ENCODE data around the gene PKIB.

PKIB gene

DNA sequence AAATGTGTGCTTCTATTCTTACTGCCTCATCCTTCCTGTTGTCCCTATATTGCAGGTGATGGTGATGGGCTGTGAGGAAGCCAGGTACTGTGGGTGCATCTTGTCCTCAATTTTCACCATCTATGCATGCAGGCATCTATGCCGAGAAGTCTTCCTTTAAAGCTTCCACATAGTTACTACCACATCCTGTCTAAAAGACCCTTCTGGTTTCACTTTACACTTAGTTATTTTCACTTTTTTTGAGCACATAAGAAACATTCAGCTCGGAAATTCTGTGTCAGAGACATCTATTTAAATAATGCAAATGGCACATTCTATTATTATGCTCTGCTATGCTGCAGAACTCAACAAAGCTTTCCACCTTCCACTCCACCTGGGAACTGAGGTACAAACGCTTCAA lies 141.1 kb downstream of the PKIB start:
- DNase-seq = no peak

GRCh38 chr6:122752459-122752858 lies 142.3 kb downstream of the PKIB start:
- DNase-seq = no peak

DNA sequence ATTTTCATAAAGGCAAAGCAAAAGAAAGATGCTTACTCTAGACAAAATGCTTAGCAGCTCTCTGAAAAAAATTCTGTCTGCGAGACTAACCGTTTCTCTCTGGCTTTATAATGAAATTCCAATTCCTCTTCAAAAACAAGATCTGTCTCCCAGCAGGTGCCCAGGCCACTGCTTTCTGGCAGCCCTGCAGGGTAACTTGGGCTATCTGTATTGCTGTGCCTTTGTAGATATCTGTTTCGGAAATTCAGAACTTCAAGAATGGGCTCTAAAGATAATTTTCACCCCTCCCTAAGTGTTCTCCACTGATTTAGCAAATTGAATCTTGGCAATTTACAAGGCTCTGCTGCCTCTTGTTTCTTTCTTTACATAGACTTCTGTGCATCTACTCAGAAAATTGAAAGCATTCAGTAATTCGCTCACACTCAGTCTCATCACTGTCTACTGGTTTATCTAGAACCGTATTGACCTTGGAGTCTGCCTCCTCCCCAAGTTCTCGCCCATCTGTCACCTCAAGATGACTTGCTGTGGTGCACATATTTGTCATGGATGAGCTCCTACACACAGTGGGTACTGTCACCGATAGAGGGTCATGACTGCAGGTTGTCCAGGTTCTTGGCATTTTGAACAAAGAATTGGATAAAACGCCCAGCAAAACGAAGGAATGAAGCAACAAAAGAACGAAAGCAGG lies 142.9 kb downstream of the PKIB start:
- no peak for DNase-seq

DNA sequence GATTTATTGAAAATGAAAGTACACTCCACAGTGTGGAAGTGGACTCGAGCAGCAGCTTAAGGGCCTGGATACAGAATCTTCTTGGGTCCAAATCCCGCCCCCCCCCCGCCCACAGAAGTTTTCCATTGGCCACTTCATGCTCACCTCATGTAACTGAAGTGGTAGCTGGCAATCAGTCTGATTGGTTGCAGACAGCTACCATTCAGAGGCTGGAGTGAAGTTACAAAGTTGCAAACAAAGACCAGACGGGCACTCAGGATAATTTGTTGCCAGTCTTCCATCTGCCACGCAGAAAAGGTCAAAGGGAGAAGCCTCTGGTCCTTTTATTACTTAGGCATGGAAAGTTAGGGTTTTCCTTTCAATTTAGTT lies 143.5 kb downstream of the PKIB start:
- DNase-seq = no peak

GRCh38 chr6:122754191-122754731 lies 144.1 kb downstream of the PKIB start:
- no peak for DNase-seq

GRCh38 chr6:122755901-122756300 lies 145.7 kb downstream of the PKIB start:
- no peak for DNase-seq

- no peak for DNase-seq
Measured at GRCh38 chr6:122758927-122759334, 148.7 kb downstream of the PKIB start.

GRCh38 chr6:122760330-122760729 lies 150.1 kb downstream of the PKIB start:
- DNase-seq = no peak

- no peak for DNase-seq
Measured at GRCh38 chr6:122766256-122766655, 156.1 kb downstream of the PKIB start.

- DNase-seq = no peak
Measured at GRCh38 chr6:122770835-122771601, 160.8 kb downstream of the PKIB start.

DNA sequence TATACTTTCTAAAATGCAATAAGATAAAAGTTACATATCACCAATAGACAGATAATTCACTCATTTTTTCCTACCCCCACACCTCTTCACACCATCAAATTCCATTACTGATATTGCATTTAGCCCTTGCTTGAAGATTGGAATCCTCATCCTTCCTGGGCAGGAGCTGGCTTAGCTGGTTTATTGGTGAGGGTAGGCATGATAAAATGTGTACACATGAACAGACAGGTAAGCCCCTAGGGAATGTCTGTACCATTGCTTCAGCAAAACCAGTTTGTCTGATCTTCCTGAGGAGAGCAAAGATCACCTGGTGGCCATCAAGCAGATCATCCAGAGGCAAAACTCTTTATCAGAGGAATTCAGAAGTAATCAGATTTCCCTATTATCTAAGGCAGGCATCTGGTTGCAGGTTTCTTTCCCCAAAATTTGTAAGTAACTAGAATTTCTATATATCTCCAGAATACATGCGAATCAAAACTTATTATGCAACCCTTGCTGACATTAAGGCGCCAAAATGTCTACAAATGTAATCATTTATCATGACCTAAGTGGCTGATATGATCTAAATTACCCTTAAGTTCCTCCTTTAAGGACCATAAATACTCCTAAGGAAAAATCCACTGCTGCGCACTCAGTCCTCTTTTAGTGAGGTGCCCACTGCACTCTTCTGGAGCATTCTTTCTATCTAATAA lies 162.7 kb downstream of the PKIB start:
- DNase-seq = no peak
